ENCODE data around the gene SMOC2.
"Not testable (repeated sequence)": the region's sequence is repeated elsewhere in the genome, so short reads cannot be mapped to it uniquely, and the experiment has no call there.

Gene SMOC2

GRCh38 chr6:168690271-168690670 is 249.3 kb downstream of the SMOC2 start:
- no peak overlapping the region for H3K4me3 ChIP-seq (ENCODE audit: low read depth, low read length)
- no peak for TF ChIP-seq CTCF (IDR thresholded peaks at IDR 0.05; ENCODE audit: low read depth, low read length)

- no peak for TF ChIP-seq CTCF (IDR thresholded peaks at IDR 0.05; ENCODE audit: low read depth, low read length)
- H3K4me3 ChIP-seq (ENCODE audit: low read depth, low read length), result no peak overlapping the region
Measured at GRCh38 chr6:168691774-168692173, 250.8 kb downstream of the SMOC2 start.

- H3K4me3 ChIP-seq (ENCODE audit: low read depth, low read length), result no peak overlapping the region
- TF ChIP-seq CTCF (IDR thresholded peaks at IDR 0.05; ENCODE audit: low read depth, low read length), result no peak
Measured at GRCh38 chr6:168692193-168692914, 251.4 kb downstream of the SMOC2 start.

- not testable (repeated sequence) for H3K4me3 ChIP-seq (ENCODE audit: low read depth, low read length)
Measured at GRCh38 chr6:168692915-168693257, 251.9 kb downstream of the SMOC2 start.

- H3K4me3 ChIP-seq (ENCODE audit: low read depth, low read length), result not testable (repeated sequence)
Measured at GRCh38 chr6:168694797-168695196, 253.8 kb downstream of the SMOC2 start.

- no peak overlapping the region for H3K4me3 ChIP-seq (ENCODE audit: low read depth, low read length)
- no peak for TF ChIP-seq CTCF (IDR thresholded peaks at IDR 0.05; ENCODE audit: low read depth, low read length)
Measured at GRCh38 chr6:168695701-168696100, 254.7 kb downstream of the SMOC2 start.

GRCh38 chr6:168698923-168699322 is 257.9 kb downstream of the SMOC2 start:
- no peak for TF ChIP-seq CTCF (IDR thresholded peaks at IDR 0.05; ENCODE audit: low read depth, low read length)
- H3K4me3 ChIP-seq (ENCODE audit: low read depth, low read length), result no peak overlapping the region

GRCh38 chr6:168699631-168700295 is 258.8 kb downstream of the SMOC2 start:
- no peak for TF ChIP-seq CTCF (IDR thresholded peaks at IDR 0.05; ENCODE audit: low read depth, low read length)

More at GRCh38 chr6:168699631-168700295, 258.8 kb downstream of the SMOC2 start:
- no peak overlapping the region for H3K4me3 ChIP-seq (ENCODE audit: low read depth, low read length)

All from WI38 (cell line).